Measurements from ENCODE around the gene OPTN.

GRCh38 chr10:13152296-13152695 lies 52.3 kb downstream of the OPTN start:
- TF ChIP-seq CTCF (IDR thresholded peaks at IDR 0.05) (no peak), POLR2A (IDR thresholded peaks at IDR 0.05) (no peak)

All from gastroesophageal sphincter (tissue), 3 donors.